Skeletal muscle satellite cell (primary cell): ENCODE measurements around the gene ICE1.

ENCODE experiments used
- H3K27me3 ChIP-seq: 2 replicates; pipeline ENCODE4 v1.7.0; 2013; ENCODE audit warnings: low read length; ENCODE audit not compliant: control insufficient read depth, insufficient read depth
- H3K36me3 ChIP-seq: 2 replicates; pipeline ENCODE4 v1.7.0; 2013; ENCODE audit warnings: mild to moderate bottlenecking, control low read depth, low read length; ENCODE audit not compliant: insufficient read depth
- H3K4me1 ChIP-seq: 2 replicates; pipeline ENCODE4 v1.7.0; 2013; ENCODE audit warnings: low read length; ENCODE audit not compliant: control insufficient read depth, insufficient read depth
- H3K4me2 ChIP-seq: 2 replicates; pipeline ENCODE4 v1.7.0; 2013; ENCODE audit warnings: mild to moderate bottlenecking, low read length
- H3K4me3 ChIP-seq: 2 replicates; pipeline ENCODE4 v1.7.0; 2013; ENCODE audit warnings: low read length
- H3K9ac ChIP-seq: 2 replicates; pipeline ENCODE4 v1.7.0; 2013; ENCODE audit warnings: mild to moderate bottlenecking, low read depth, low read length, moderate library complexity
- H3K9me3 ChIP-seq: replicated peaks from 2 replicates; pipeline ENCODE4 v1.7.0; 2013; ENCODE audit warnings: mild to moderate bottlenecking, control low read depth, low read length

Gene ICE1

GRCh38 chr5:5532306-5533076 lies 110.0 kb downstream of the ICE1 start:
- Histone ChIP-seq H3K9me3 (no peaks in the 10 kb centered on the region), H3K9ac (no peak overlapping the region), H3K36me3 (no peaks in the 10 kb centered on the region), H3K4me1 (no peaks in the 10 kb centered on the region), H3K4me2 (no peak overlapping the region), H3K27me3 (no peaks in the 10 kb centered on the region), H3K4me3 (no peak overlapping the region)

DNA sequence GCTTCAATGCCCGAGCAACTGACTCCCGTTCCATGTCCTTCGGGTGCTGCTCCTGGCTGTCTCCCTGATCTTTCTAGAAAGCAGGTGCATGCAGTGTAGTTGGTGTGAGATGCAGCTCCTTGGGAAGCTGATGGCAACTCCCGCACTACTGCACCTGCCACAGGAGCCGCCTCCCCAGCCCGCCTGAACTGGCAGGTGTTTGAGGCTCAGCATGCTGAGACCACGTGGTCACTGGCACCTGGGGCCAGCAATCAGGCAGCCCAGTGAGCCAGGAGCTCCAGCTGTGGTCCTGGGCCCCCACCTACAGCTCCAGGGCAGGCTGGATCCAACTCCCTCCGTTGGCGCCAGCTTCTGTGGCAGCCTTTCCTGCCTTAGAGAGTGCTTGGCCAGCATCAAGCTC lies 111.5 kb downstream of the ICE1 start:
- Histone ChIP-seq H3K4me3 (no peak overlapping the region), H3K9ac (no peak overlapping the region), H3K4me2 (no peak overlapping the region), H3K36me3 (no peaks in the 10 kb centered on the region), H3K9me3 (no peaks in the 10 kb centered on the region), H3K27me3 (no peaks in the 10 kb centered on the region), H3K4me1 (no peaks in the 10 kb centered on the region)

DNA sequence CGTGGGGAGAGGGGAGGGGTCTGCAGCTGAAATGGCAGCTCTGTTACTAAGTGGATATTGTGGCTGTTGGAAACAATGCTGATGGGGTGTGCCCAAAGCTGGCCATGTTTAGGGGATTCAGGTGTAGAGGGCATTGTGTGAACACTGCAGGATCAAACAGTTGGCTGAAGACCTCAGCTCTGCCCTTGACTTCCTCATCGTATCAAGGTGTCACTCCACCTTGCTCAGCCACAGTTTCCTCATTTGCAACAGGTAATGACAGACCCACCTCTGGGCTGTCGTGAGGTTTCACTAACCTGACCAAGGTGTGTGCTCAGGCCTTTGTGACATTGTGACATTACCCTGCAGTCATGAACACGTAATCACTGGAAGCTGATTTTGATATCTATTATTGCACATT lies 111.9 kb downstream of the ICE1 start:
- H3K9me3 ChIP-seq, result no peaks in the 10 kb centered on the region
- no peaks in the 10 kb centered on the region for H3K27me3 ChIP-seq
- H3K9ac ChIP-seq, result no peak overlapping the region
- no peak overlapping the region for H3K4me2 ChIP-seq
- no peaks in the 10 kb centered on the region for H3K36me3 ChIP-seq
- no peaks in the 10 kb centered on the region for H3K4me1 ChIP-seq
- no peak overlapping the region for H3K4me3 ChIP-seq

DNA sequence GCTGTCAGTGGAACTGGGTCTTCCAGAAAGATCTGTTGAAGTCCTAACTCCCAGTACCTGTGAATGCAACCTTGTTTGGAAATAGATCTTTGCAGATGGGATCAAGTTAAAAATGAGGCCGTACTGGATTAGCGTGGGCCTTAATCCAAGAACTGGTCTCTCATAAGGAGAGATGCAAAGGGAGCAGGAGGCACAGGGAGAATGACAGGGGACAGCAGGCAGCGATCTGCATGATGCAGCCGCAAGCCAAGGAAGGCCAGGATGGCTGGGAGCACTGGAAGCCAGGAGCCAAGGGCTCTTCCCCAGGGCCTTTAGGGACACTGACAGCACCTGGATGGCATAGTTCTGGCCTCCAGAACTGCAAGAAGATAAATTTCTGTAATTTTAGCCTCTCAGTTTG lies 114.4 kb downstream of the ICE1 start:
- Histone ChIP-seq H3K9me3 (no peaks in the 10 kb centered on the region), H3K9ac (no peak overlapping the region), H3K36me3 (no peaks in the 10 kb centered on the region)

GRCh38 chr5:5537426-5537825 lies 114.9 kb downstream of the ICE1 start:
- no peaks in the 10 kb centered on the region for H3K4me1 ChIP-seq
- no peaks in the 10 kb centered on the region for H3K27me3 ChIP-seq
- H3K9me3 ChIP-seq, result no peaks in the 10 kb centered on the region
- no peak overlapping the region for H3K4me3 ChIP-seq
- H3K4me2 ChIP-seq, result no peak overlapping the region
- H3K36me3 ChIP-seq, result no peaks in the 10 kb centered on the region
- H3K9ac ChIP-seq, result no peak overlapping the region

More for the DNA sequence above, 114.4 kb downstream of the ICE1 start:
- Histone ChIP-seq H3K27me3 (no peaks in the 10 kb centered on the region), H3K4me2 (no peak overlapping the region), H3K4me1 (no peaks in the 10 kb centered on the region), H3K4me3 (no peak overlapping the region)

- no peaks in the 10 kb centered on the region for H3K27me3 ChIP-seq
- no peak overlapping the region for H3K4me2 ChIP-seq
- H3K9ac ChIP-seq, result no peak overlapping the region
- H3K4me1 ChIP-seq, result no peaks in the 10 kb centered on the region
- H3K4me3 ChIP-seq, result no peak overlapping the region
- H3K36me3 ChIP-seq, result no peaks in the 10 kb centered on the region
- H3K9me3 ChIP-seq, result no peaks in the 10 kb centered on the region
These were observed 117.1 kb downstream of the ICE1 start for GRCh38 chr5:5539590-5539989.
